GM23338 (cell line): ENCODE results near the gene C5orf22. TPM values are rescaled to one million over a fixed set of nuclear protein-coding genes. Genes with fewer than 3 reads are reported as not detected.

Source experiments
- ATAC-seq: fragments of 200-7000 bp; cut with Tn5 transposase; 3 replicates; pipeline ENCODE4 v1.9.1; 2020
- DNase-seq: peaks from one replicate; pipeline ENCODE4 v3.0.0-alpha.2; 2015; ENCODE audit warnings: low spot score
- H2AFZ ChIP-seq: fragments of 200-600 bp; sonication (generic); 2 replicates; pipeline ENCODE4 v1.8.0; 2016; ENCODE audit warnings: antibody characterized with exemption, mild to moderate bottlenecking, moderate library complexity
- H3F3A ChIP-seq: fragments of 200-600 bp; sonication (generic); replicated peaks from 2 replicates; pipeline ENCODE4 v1.8.0; 2017; ENCODE audit warnings: antibody characterized with exemption, mixed run types, low read depth
- H3K27ac ChIP-seq: fragments of 200-600 bp; sonication (generic); 2 replicates; pipeline ENCODE4 v1.6.1; 2016; ENCODE audit warnings: low read depth
- H3K27me3 ChIP-seq: fragments of 200-600 bp; sonication (generic); 2 replicates; pipeline ENCODE4 v1.8.0; 2016; ENCODE audit warnings: mild to moderate bottlenecking, mixed run types, moderate library complexity; ENCODE audit not compliant: insufficient read depth
- H3K36me3 ChIP-seq: fragments of 200-600 bp; sonication (generic); 2 replicates; pipeline ENCODE4 v1.8.0; 2016; ENCODE audit warnings: mild to moderate bottlenecking; ENCODE audit not compliant: insufficient read depth
- H3K4me1 ChIP-seq: fragments of 200-600 bp; sonication (generic); 2 replicates; pipeline ENCODE4 v1.8.0; 2016; ENCODE audit warnings: mild to moderate bottlenecking, moderate library complexity; ENCODE audit not compliant: insufficient read depth
- H3K4me2 ChIP-seq: fragments of 200-600 bp; sonication (generic); 2 replicates; pipeline ENCODE4 v1.7.1; 2017; ENCODE audit warnings: mixed run types
- H3K4me3 ChIP-seq: fragments of 200-600 bp; sonication (generic); 2 replicates; pipeline ENCODE4 v1.6.1; 2016; ENCODE audit warnings: mixed run types
- H3K79me2 ChIP-seq: fragments of 200-600 bp; sonication (generic); replicated peaks from 2 replicates; pipeline ENCODE4 v1.8.0; 2017; ENCODE audit warnings: mild to moderate bottlenecking; ENCODE audit not compliant: insufficient read depth
- H3K9me2 ChIP-seq: fragments of 200-600 bp; sonication (generic); 2 replicates; pipeline ENCODE4 v1.8.0; 2017; ENCODE audit not compliant: insufficient read depth
- H4K20me1 ChIP-seq: fragments of 200-600 bp; sonication (generic); replicated peaks from 2 replicates; pipeline ENCODE4 v1.8.0; 2017; ENCODE audit warnings: mild to moderate bottlenecking; ENCODE audit not compliant: insufficient read depth
- H3K27ac Mint-ChIP-seq: 2 replicates; pipeline ENCODE4 v1.8.0; 2020; ENCODE audit warnings: inconsistent platforms, mild to moderate bottlenecking, moderate library complexity, mixed read lengths
- H3K27me3 Mint-ChIP-seq: 3 replicates; pipeline ENCODE4 v1.8.0; 2022; ENCODE audit warnings: low read depth, mild to moderate bottlenecking, moderate library complexity, mixed read lengths, inconsistent platforms; ENCODE audit not compliant: insufficient read depth, poor library complexity
- H3K36me3 Mint-ChIP-seq: 3 replicates; pipeline ENCODE4 v1.8.0; 2021; ENCODE audit warnings: low read depth, mild to moderate bottlenecking, inconsistent platforms, moderate library complexity, mixed read lengths
- H3K4me1 Mint-ChIP-seq: 3 replicates; pipeline ENCODE4 v1.8.0; 2020; ENCODE audit warnings: mild to moderate bottlenecking, inconsistent platforms, mixed read lengths
- H3K4me3 Mint-ChIP-seq: 3 replicates; pipeline ENCODE4 v1.8.0; 2021; ENCODE audit warnings: moderate library complexity, mild to moderate bottlenecking, inconsistent platforms, mixed read lengths
- H3K9me3 Mint-ChIP-seq: 3 replicates; pipeline ENCODE4 v1.8.0; 2020; ENCODE audit warnings: moderate library complexity, mild to moderate bottlenecking, inconsistent platforms, mixed read lengths
- CREB1 ChIP-seq: fragments of 250-450 bp; sonication (Bioruptor Pico); IDR thresholded peaks from 2 replicates; pipeline ENCODE4 v1.5.0; 2020; ENCODE audit warnings: low read depth, mild to moderate bottlenecking, moderate library complexity
- JUNB ChIP-seq: IDR thresholded peaks from one replicate; pipeline ENCODE4 v1.6.1; 2016; ENCODE audit warnings: antibody characterized with exemption; ENCODE audit not compliant: unreplicated experiment
- NANOG ChIP-seq: IDR thresholded peaks from 2 replicates; pipeline ENCODE4 v1.6.1; 2016; ENCODE audit warnings: antibody characterized with exemption, borderline replicate concordance
- POLR2AphosphoS5 ChIP-seq: IDR thresholded peaks from 2 replicates; pipeline ENCODE4 v1.6.1; 2016; ENCODE audit warnings: antibody characterized with exemption, low read depth
- STAT1 ChIP-seq: IDR thresholded peaks from one replicate; pipeline ENCODE4 v1.6.1; 2016; ENCODE audit warnings: antibody characterized with exemption; ENCODE audit not compliant: unreplicated experiment
- ZNF331 ChIP-seq: fragments of 250-450 bp; sonication (Bioruptor Pico); IDR thresholded peaks from 2 replicates; pipeline ENCODE4 v1.5.0; 2020; ENCODE audit warnings: low read depth, mild to moderate bottlenecking, moderate library complexity
- polyA plus RNA-seq: library from polyadenylated mRNA; unstranded; fragments of >200 nt; fragmentation: Nextera tagmentation; extraction: Ambion mirVana; gene quantifications from 2 replicates; pipeline ENCODE4 v1.2.1, GENCODE V29; 2016
- total RNA-seq: library from RNA; depleted of rRNA; stranded (reverse); fragments of >200 nt; shearing (Covaris generic); gene quantifications from 2 replicates; pipeline ENCODE4 v1.2.3, GENCODE V29; 2014
- TF ChIP-seq, protein P1 (sequence below): IDR thresholded peaks from one replicate; pipeline ENCODE4 v1.6.1; 2018; ENCODE audit warnings: antibody characterized with exemption; ENCODE audit not compliant: unreplicated experiment
- TF ChIP-seq, protein P2 (sequence below): fragments of 250-450 bp; sonication (Bioruptor Pico); IDR thresholded peaks from 2 replicates; pipeline ENCODE4 v1.5.0; 2020; ENCODE audit warnings: mild to moderate bottlenecking, moderate library complexity
- TF ChIP-seq, protein P3 (sequence below), 2 experiments: fragments of 200-600 bp in 1 of 2; sonication (generic) in 1 of 2; conservative IDR thresholded peaks; 2 replicates each; pipeline versions ENCODE4 v1.5.1 to v1.6.1; 2016 to 2017; ENCODE audit warnings: antibody characterized with exemption in 2 of 2, low read depth in 2 of 2, mild to moderate bottlenecking in 2 of 2, moderate library complexity in 1 of 2

The C5orf22 gene
- total and polyA plus RNA-seq, 2 experiments from 2014 or later, result 13.6 to 30.9 TPM

DNA sequence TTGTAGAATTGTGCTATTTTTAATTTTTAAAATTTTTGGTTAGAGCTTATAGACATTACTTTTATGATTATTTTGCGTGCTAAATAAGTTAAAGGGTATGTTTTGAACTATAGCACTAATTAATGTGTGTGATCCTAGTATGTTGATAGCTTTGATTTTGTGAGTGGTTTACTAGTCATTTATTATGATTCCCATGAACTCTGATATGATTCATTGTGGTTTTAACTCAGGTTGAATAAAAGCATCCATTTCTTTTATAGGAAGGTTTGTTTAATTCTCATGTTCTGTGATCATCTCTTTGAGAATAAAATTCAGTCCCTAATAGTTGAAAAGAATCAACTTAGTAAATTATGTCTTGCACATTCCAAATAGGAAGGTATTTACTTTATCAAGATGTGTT lies 22.5 kb downstream of the C5orf22 start:
- Mint-ChIP-seq H3K4me3 (no peak overlapping the region), H3K4me1 (no peaks in the 10 kb centered on the region), H3K9me3 (no peaks in the 10 kb centered on the region), H3K36me3 (peaks cover 53% of the 10 kb centered on the region), H3K27ac (no peak overlapping the region), H3K27me3 (no peaks in the 10 kb centered on the region)
- ATAC-seq (no peak), DNase-seq (no peak)
- TF ChIP-seq, protein P1, sequence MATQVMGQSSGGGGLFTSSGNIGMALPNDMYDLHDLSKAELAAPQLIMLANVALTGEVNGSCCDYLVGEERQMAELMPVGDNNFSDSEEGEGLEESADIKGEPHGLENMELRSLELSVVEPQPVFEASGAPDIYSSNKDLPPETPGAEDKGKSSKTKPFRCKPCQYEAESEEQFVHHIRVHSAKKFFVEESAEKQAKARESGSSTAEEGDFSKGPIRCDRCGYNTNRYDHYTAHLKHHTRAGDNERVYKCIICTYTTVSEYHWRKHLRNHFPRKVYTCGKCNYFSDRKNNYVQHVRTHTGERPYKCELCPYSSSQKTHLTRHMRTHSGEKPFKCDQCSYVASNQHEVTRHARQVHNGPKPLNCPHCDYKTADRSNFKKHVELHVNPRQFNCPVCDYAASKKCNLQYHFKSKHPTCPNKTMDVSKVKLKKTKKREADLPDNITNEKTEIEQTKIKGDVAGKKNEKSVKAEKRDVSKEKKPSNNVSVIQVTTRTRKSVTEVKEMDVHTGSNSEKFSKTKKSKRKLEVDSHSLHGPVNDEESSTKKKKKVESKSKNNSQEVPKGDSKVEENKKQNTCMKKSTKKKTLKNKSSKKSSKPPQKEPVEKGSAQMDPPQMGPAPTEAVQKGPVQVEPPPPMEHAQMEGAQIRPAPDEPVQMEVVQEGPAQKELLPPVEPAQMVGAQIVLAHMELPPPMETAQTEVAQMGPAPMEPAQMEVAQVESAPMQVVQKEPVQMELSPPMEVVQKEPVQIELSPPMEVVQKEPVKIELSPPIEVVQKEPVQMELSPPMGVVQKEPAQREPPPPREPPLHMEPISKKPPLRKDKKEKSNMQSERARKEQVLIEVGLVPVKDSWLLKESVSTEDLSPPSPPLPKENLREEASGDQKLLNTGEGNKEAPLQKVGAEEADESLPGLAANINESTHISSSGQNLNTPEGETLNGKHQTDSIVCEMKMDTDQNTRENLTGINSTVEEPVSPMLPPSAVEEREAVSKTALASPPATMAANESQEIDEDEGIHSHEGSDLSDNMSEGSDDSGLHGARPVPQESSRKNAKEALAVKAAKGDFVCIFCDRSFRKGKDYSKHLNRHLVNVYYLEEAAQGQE, result no peak
- no peak for TF ChIP-seq ZNF331 (CRISPR knock-in tag)
- TF ChIP-seq JUNB, result no peak
- TF ChIP-seq STAT1, result no peak
- no peak for TF ChIP-seq NANOG
- TF ChIP-seq POLR2AphosphoS5, result no peak
- TF ChIP-seq, protein P2, sequence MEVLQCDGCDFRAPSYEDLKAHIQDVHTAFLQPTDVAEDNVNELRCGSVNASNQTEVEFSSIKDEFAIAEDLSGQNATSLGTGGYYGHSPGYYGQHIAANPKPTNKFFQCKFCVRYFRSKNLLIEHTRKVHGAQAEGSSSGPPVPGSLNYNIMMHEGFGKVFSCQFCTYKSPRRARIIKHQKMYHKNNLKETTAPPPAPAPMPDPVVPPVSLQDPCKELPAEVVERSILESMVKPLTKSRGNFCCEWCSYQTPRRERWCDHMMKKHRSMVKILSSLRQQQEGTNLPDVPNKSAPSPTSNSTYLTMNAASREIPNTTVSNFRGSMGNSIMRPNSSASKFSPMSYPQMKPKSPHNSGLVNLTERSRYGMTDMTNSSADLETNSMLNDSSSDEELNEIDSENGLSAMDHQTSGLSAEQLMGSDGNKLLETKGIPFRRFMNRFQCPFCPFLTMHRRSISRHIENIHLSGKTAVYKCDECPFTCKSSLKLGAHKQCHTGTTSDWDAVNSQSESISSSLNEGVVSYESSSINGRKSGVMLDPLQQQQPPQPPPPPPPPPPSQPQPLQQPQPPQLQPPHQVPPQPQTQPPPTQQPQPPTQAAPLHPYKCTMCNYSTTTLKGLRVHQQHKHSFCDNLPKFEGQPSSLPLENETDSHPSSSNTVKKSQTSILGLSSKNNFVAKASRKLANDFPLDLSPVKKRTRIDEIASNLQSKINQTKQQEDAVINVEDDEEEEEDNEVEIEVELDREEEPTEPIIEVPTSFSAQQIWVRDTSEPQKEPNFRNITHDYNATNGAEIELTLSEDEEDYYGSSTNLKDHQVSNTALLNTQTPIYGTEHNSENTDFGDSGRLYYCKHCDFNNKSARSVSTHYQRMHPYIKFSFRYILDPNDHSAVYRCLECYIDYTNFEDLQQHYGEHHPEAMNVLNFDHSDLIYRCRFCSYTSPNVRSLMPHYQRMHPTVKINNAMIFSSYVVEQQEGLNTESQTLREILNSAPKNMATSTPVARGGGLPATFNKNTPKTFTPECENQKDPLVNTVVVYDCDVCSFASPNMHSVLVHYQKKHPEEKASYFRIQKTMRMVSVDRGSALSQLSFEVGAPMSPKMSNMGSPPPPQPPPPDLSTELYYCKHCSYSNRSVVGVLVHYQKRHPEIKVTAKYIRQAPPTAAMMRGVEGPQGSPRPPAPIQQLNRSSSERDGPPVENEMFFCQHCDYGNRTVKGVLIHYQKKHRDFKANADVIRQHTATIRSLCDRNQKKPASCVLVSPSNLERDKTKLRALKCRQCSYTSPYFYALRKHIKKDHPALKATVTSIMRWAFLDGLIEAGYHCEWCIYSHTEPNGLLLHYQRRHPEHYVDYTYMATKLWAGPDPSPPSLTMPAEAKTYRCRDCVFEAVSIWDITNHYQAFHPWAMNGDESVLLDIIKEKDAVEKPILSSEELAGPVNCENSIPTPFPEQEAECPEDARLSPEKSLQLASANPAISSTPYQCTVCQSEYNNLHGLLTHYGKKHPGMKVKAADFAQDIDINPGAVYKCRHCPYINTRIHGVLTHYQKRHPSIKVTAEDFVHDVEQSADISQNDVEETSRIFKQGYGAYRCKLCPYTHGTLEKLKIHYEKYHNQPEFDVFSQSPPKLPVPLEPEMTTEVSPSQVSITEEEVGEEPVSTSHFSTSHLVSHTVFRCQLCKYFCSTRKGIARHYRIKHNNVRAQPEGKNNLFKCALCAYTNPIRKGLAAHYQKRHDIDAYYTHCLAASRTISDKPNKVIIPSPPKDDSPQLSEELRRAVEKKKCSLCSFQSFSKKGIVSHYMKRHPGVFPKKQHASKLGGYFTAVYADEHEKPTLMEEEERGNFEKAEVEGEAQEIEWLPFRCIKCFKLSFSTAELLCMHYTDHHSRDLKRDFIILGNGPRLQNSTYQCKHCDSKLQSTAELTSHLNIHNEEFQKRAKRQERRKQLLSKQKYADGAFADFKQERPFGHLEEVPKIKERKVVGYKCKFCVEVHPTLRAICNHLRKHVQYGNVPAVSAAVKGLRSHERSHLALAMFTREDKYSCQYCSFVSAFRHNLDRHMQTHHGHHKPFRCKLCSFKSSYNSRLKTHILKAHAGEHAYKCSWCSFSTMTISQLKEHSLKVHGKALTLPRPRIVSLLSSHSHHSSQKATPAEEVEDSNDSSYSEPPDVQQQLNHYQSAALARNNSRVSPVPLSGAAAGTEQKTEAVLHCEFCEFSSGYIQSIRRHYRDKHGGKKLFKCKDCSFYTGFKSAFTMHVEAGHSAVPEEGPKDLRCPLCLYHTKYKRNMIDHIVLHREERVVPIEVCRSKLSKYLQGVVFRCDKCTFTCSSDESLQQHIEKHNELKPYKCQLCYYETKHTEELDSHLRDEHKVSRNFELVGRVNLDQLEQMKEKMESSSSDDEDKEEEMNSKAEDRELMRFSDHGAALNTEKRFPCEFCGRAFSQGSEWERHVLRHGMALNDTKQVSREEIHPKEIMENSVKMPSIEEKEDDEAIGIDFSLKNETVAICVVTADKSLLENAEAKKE, result no peak
- TF ChIP-seq, protein P3, sequence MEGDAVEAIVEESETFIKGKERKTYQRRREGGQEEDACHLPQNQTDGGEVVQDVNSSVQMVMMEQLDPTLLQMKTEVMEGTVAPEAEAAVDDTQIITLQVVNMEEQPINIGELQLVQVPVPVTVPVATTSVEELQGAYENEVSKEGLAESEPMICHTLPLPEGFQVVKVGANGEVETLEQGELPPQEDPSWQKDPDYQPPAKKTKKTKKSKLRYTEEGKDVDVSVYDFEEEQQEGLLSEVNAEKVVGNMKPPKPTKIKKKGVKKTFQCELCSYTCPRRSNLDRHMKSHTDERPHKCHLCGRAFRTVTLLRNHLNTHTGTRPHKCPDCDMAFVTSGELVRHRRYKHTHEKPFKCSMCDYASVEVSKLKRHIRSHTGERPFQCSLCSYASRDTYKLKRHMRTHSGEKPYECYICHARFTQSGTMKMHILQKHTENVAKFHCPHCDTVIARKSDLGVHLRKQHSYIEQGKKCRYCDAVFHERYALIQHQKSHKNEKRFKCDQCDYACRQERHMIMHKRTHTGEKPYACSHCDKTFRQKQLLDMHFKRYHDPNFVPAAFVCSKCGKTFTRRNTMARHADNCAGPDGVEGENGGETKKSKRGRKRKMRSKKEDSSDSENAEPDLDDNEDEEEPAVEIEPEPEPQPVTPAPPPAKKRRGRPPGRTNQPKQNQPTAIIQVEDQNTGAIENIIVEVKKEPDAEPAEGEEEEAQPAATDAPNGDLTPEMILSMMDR (conservative IDR thresholded peaks at IDR 0.05; ENCODE audit: low read depth in 2 of 2), result no peak
- no peak for TF ChIP-seq CREB1 (CRISPR knock-in tag)
- H3K36me3 ChIP-seq, result peaks cover 21% of the 10 kb centered on the region
- no peak overlapping the region for H3K4me3 ChIP-seq
- H3K27ac ChIP-seq, result no peak overlapping the region
- no peaks in the 10 kb centered on the region for H3K27me3 ChIP-seq
- no peaks in the 10 kb centered on the region for H3K79me2 ChIP-seq
- no peaks in the 10 kb centered on the region for H3K9me2 ChIP-seq
- no peaks in the 10 kb centered on the region for H3F3A ChIP-seq
- no peak overlapping the region for H3K4me2 ChIP-seq
- H2AFZ ChIP-seq, result no peak overlapping the region
- H4K20me1 ChIP-seq, result no peaks in the 10 kb centered on the region
- H3K4me1 ChIP-seq, result no peaks in the 10 kb centered on the region
